ENCODE data around the gene KEAP1. TPM values are rescaled to one million over a fixed set of nuclear protein-coding genes. Genes with fewer than 3 reads are reported as not detected.

Gene KEAP1
- total and polyA plus RNA-seq, 2 donors from 2014 or later: 60.8 to 79.4 TPM

DNA sequence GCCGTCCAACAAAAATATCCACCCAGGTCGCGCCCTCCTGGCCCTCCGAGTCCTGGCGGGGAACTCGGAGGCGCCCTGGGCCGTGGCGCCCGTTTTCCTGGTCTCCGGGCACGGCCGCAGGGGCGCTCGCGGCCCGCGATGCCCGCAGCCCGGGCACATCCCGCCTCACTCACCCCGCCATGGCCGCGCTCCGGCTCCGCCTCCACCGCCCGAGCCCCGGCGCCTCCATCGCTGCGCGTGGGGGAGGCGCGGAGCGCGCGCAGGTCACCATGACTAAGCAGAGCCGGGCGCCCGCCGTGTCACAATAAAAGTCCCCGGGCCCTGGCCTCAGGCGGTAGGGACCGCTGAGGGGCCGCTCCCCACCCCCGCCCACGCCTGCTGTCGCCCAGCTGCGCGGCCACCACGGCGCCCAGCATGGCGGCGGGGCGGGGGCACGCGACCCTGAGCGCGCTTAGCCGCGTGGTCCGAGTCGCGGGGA is 593 bp downstream of the KEAP1 start:
- peak overlapping the region; percentile 9 to 88 (median 87) for H3K9ac ChIP-seq (ENCODE audit: low read length in 3 of 3)
- FAIRE-seq (no peak), DNase-seq (peak; percentile 95 to 98 (median 96))
- H3K9me3 ChIP-seq (ENCODE audit: control insufficient read depth in 2 of 3, insufficient read depth in 1 of 3, low read length in 3 of 3): no peaks in the 10 kb centered on the region
- peaks cover 0 to 13% (median 0%) of the 10 kb centered on the region in 3 donors for H3K4me1 ChIP-seq (ENCODE audit: control insufficient read depth in 2 of 3, insufficient read depth in 2 of 3, low read depth in 1 of 3, low read length in 3 of 3)
- TF ChIP-seq, protein P1, sequence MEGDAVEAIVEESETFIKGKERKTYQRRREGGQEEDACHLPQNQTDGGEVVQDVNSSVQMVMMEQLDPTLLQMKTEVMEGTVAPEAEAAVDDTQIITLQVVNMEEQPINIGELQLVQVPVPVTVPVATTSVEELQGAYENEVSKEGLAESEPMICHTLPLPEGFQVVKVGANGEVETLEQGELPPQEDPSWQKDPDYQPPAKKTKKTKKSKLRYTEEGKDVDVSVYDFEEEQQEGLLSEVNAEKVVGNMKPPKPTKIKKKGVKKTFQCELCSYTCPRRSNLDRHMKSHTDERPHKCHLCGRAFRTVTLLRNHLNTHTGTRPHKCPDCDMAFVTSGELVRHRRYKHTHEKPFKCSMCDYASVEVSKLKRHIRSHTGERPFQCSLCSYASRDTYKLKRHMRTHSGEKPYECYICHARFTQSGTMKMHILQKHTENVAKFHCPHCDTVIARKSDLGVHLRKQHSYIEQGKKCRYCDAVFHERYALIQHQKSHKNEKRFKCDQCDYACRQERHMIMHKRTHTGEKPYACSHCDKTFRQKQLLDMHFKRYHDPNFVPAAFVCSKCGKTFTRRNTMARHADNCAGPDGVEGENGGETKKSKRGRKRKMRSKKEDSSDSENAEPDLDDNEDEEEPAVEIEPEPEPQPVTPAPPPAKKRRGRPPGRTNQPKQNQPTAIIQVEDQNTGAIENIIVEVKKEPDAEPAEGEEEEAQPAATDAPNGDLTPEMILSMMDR (IDR thresholded peaks at IDR 0.05; ENCODE audit: borderline replicate concordance, extremely low read depth, insufficient read depth): no peak
- peak overlapping the region; percentile 65 to 86 (median 79) for H3K4me3 ChIP-seq (ENCODE audit: low read length in 3 of 3)
- H3K27ac ChIP-seq (ENCODE audit: low read depth in 2 of 2, low read length in 2 of 2): peak overlapping the region; percentile 94
- intact Hi-C loops (cut with DNase I): no loop called here
- peaks cover 0 to 10% (median 5%) of the 10 kb centered on the region in 3 donors for H3K36me3 ChIP-seq (ENCODE audit: control insufficient read depth in 2 of 3, insufficient read depth in 3 of 3, low read length in 3 of 3)
- no peaks in the 10 kb centered on the region for H3K27me3 ChIP-seq (ENCODE audit: control insufficient read depth, insufficient read depth, low read length)

DNA sequence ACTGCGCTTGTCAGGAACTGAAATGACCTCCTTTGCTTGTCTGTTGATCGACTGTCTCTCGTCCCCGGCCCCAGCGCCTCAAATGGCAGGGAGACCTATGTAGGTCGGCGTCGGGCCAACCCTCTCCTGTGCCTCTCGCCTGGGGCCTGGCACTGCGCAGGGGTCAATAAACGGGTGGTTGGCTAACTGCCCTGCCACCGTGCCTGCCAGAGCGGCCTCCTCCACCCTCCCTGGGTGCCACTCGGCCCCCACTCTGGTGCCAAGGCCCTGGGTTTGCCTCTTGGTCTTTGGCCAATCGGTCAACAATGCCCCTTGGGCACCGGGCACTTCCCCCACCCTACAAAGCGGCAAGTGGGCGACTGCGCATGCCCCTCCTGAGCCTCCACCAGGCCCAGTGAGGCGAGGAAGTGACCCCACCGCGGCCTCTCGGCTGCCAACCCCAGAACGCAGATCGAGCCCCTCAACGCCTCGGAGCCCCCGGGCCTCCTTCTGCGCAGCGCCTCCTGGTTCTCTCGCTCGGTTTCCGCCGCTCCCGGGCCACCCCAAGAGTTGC is 1.1 kb downstream of the KEAP1 start:
- peak overlapping the region; percentile 9 to 88 (median 87) for H3K9ac ChIP-seq (ENCODE audit: low read length in 3 of 3)
- no peaks in the 10 kb centered on the region for H3K27me3 ChIP-seq (ENCODE audit: control insufficient read depth, insufficient read depth, low read length)
- TF ChIP-seq, protein P1 (IDR thresholded peaks at IDR 0.05; ENCODE audit: borderline replicate concordance, extremely low read depth, insufficient read depth): no peak
- DNase-seq: peak; percentile 69 to 91 (median 79)
- peaks cover 2 to 10% (median 5%) of the 10 kb centered on the region in 3 donors for H3K36me3 ChIP-seq (ENCODE audit: control insufficient read depth in 2 of 3, insufficient read depth in 3 of 3, low read length in 3 of 3)
- intact Hi-C loops (cut with DNase I): no loop called here
- peak overlapping the region; percentile 65 to 86 (median 79) for H3K4me3 ChIP-seq (ENCODE audit: low read length in 3 of 3)
- H3K4me1 ChIP-seq (ENCODE audit: control insufficient read depth in 2 of 3, insufficient read depth in 2 of 3, low read depth in 1 of 3, low read length in 3 of 3): peaks cover 0 to 13% (median 0%) of the 10 kb centered on the region in 3 donors
- FAIRE-seq: no peak
- H3K27ac ChIP-seq (ENCODE audit: low read depth in 2 of 2, low read length in 2 of 2): peak overlapping the region; percentile 94
- H3K9me3 ChIP-seq (ENCODE audit: control insufficient read depth in 2 of 3, insufficient read depth in 1 of 3, low read length in 3 of 3): no peaks in the 10 kb centered on the region

DNA sequence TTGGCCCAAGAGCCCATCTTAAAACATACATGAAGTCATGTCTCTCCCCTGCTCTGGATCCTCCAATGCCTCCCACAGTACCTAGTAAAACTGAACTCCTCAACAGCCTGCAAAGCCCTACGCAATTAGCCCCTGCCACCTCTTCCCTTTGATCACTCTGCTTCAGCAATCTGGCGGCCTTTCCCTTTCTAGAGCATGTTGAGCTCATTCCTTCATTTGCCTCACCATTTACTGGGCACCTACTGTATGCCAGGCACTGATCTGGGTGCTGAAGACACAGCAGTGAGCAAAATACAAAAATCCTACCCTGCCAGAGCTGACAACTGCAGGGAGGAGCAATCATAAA is 2.9 kb downstream of the KEAP1 start:
- FAIRE-seq (no peak), DNase-seq (no peak)
- Histone ChIP-seq H3K27me3 (ENCODE audit: control insufficient read depth, insufficient read depth, low read length) (no peaks in the 10 kb centered on the region), H3K9ac (ENCODE audit: low read length in 3 of 3) (no peak overlapping the region), H3K9me3 (ENCODE audit: control insufficient read depth in 2 of 3, insufficient read depth in 1 of 3, low read length in 3 of 3) (no peaks in the 10 kb centered on the region), H3K4me3 (ENCODE audit: low read length in 3 of 3) (no peak overlapping the region), H3K36me3 (ENCODE audit: control insufficient read depth in 2 of 3, insufficient read depth in 3 of 3, low read length in 3 of 3) (peaks cover 2 to 10% (median 5%) of the 10 kb centered on the region in 3 donors), H3K4me1 (ENCODE audit: control insufficient read depth in 2 of 3, insufficient read depth in 2 of 3, low read depth in 1 of 3, low read length in 3 of 3) (peaks cover 0 to 10% (median 0%) of the 10 kb centered on the region in 3 donors), H3K27ac (ENCODE audit: low read depth in 2 of 2, low read length in 2 of 2) (no peak overlapping the region)
- TF ChIP-seq, protein P1 (IDR thresholded peaks at IDR 0.05; ENCODE audit: borderline replicate concordance, extremely low read depth, insufficient read depth): no peak
- intact Hi-C loops (cut with DNase I): no loop called here

Data from kidney (tissue), 14 donors.